Osteoblast (primary cell): ENCODE measurements around the gene LY6G6F. TPM values are rescaled to one million over a fixed set of nuclear protein-coding genes. Genes with fewer than 3 reads are reported as not detected.

ENCODE experiments used
- DNase-seq: peaks from one replicate; pipeline ENCODE4 v3.0.0; 2011; ENCODE audit warnings: low spot score, mixed read lengths; ENCODE audit not compliant: insufficient read length; ENCODE audit errors: missing footprints
- H2AFZ ChIP-seq: 2 replicates; pipeline ENCODE4 v1.6.0; 2011; ENCODE audit warnings: mild to moderate bottlenecking, low read length
- H3K27ac ChIP-seq: 2 replicates; pipeline ENCODE4 v1.5.1; 2011; ENCODE audit warnings: mild to moderate bottlenecking, low read depth, low read length, moderate library complexity
- H3K27me3 ChIP-seq: 2 replicates; pipeline ENCODE4 v1.6.0; 2012; ENCODE audit warnings: mild to moderate bottlenecking, control low read depth, inconsistent platforms, low read length, moderate library complexity; ENCODE audit not compliant: insufficient read depth
- H3K36me3 ChIP-seq: 2 replicates; pipeline ENCODE4 v1.5.1; 2011; ENCODE audit warnings: mild to moderate bottlenecking, low read length, control low read depth, moderate library complexity; ENCODE audit not compliant: insufficient read depth
- H3K4me1 ChIP-seq: 2 replicates; pipeline ENCODE4 v1.5.1; 2011; ENCODE audit warnings: mild to moderate bottlenecking, low read length, control low read depth, moderate library complexity; ENCODE audit not compliant: insufficient read depth
- H3K4me2 ChIP-seq: 2 replicates; pipeline ENCODE4 v1.6.0; 2011; ENCODE audit warnings: mild to moderate bottlenecking, low read length; ENCODE audit not compliant: insufficient read depth
- H3K4me3 ChIP-seq: fragments of 200-600 bp; sonication (generic); 3 replicates; pipeline ENCODE4 v1.5.1; 2012; ENCODE audit warnings: mild to moderate bottlenecking, low read length, inconsistent platforms; ENCODE audit not compliant: insufficient read depth
- H3K79me2 ChIP-seq: 2 replicates; pipeline ENCODE4 v1.6.0; 2012; ENCODE audit warnings: mild to moderate bottlenecking, low read length, control low read depth, inconsistent platforms; ENCODE audit not compliant: insufficient read depth
- H3K9me3 ChIP-seq: 2 replicates; pipeline ENCODE4 v1.5.1; 2011; ENCODE audit warnings: low read depth, low read length, control low read depth
- H4K20me1 ChIP-seq: 2 replicates; pipeline ENCODE4 v1.6.0; 2012; ENCODE audit warnings: mild to moderate bottlenecking, low read length, control low read depth; ENCODE audit not compliant: insufficient read depth
- CTCF ChIP-seq: IDR thresholded peaks from 2 replicates; pipeline ENCODE4 v1.5.1; 2011; ENCODE audit warnings: mild to moderate bottlenecking, low read depth, low read length, moderate library complexity; ENCODE audit errors: extremely low read depth
- total RNA-seq: library from RNA; depleted of rRNA; stranded (reverse); fragments of >200 nt; gene quantifications from 2 replicates; pipeline ENCODE4 v1.2.3, GENCODE V29; 2012

The LY6G6F gene
- total RNA-seq, 1 donor = not detected

- H3K9me3 ChIP-seq = no peaks in the 10 kb centered on the region
- DNase-seq = peak; percentile 97
- no peaks in the 10 kb centered on the region for H3K36me3 ChIP-seq
- H3K79me2 ChIP-seq = no peaks in the 10 kb centered on the region
- peak within 1 kb of the TSS; percentile 94 for H3K4me2 ChIP-seq
- H4K20me1 ChIP-seq = no peaks in the 10 kb centered on the region
- TF ChIP-seq CTCF = peak; percentile 79
- peak within 1 kb of the TSS; percentile 47 for H3K27ac ChIP-seq
- H2AFZ ChIP-seq = peak within 1 kb of the TSS; percentile 76
- H3K4me3 ChIP-seq = peak within 1 kb of the TSS; percentile 71
- no peaks in the 10 kb centered on the region for H3K27me3 ChIP-seq
- peaks cover 15% of the 10 kb centered on the region for H3K4me1 ChIP-seq
Measured at GRCh38 chr6:31680226-31681134, 26.2 kb upstream of the LY6G6F start, which contains the start of gene LY6G5C. Gene LY6G5C (minus strand): TSS chr6:31681067. CDS start chr6:31680373, 694 bp downstream.

GRCh38 chr6:31681135-31681671 is 25.5 kb upstream of the LY6G6F start:
- no peak for TF ChIP-seq CTCF
- Histone ChIP-seq H3K36me3 (peaks cover 4% of the 10 kb centered on the region), H3K4me3 (peak overlapping the region; percentile 71), H3K27ac (peak overlapping the region; percentile 47), H4K20me1 (no peaks in the 10 kb centered on the region), H3K9me3 (no peaks in the 10 kb centered on the region), H3K79me2 (no peaks in the 10 kb centered on the region), H3K4me1 (peaks cover 15% of the 10 kb centered on the region), H3K4me2 (peak overlapping the region; percentile 94), H3K27me3 (no peaks in the 10 kb centered on the region), H2AFZ (peak overlapping the region; percentile 76)
- DNase-seq = peak; percentile 94

- Histone ChIP-seq H4K20me1 (no peaks in the 10 kb centered on the region), H3K4me2 (no peak overlapping the region)
Measured at GRCh38 chr6:31683591-31683990, 23.1 kb upstream of the LY6G6F start.

More at GRCh38 chr6:31683591-31683990, 23.1 kb upstream of the LY6G6F start:
- no peaks in the 10 kb centered on the region for H3K79me2 ChIP-seq
- no peaks in the 10 kb centered on the region for H3K27me3 ChIP-seq
- no peak for TF ChIP-seq CTCF
- H3K9me3 ChIP-seq = no peaks in the 10 kb centered on the region
- DNase-seq = no peak
- H2AFZ ChIP-seq = no peak overlapping the region
- H3K4me1 ChIP-seq = peaks cover 15% of the 10 kb centered on the region
- H3K4me3 ChIP-seq = no peak overlapping the region
- peaks cover 26% of the 10 kb centered on the region for H3K36me3 ChIP-seq
- H3K27ac ChIP-seq = no peak overlapping the region
